GM12872 (cell line): Measurements from ENCODE around the gene ZNF473.

Experiments
- TF ChIP-seq, protein P1 (sequence below): IDR thresholded peaks from 3 replicates; pipeline ENCODE4 v1.5.1; 2011; ENCODE audit warnings: low read depth, mild to moderate bottlenecking, low read length, moderate library complexity; ENCODE audit not compliant: insufficient read depth

The ZNF473 gene

DNA sequence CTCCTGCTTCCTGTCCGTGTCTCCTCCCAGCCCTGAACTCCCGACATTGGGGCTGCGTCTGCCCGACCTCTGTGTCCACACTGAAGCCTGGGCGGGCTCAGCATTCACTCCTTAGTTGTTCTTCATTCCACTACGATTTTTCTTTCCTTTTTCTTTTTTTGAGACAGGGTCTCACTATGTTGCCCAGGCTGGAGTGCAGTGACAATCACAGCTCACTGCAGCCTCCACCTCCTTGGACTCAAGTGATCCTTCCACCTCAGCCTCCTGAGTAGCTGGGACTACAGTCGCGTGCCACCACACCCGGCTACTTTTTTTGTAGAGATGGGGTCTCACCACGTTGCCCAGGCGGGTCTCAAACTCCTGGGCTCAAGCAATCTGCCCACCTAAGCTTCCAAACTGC lies 41.3 kb upstream of the ZNF473 start:
- TF ChIP-seq, protein P1, sequence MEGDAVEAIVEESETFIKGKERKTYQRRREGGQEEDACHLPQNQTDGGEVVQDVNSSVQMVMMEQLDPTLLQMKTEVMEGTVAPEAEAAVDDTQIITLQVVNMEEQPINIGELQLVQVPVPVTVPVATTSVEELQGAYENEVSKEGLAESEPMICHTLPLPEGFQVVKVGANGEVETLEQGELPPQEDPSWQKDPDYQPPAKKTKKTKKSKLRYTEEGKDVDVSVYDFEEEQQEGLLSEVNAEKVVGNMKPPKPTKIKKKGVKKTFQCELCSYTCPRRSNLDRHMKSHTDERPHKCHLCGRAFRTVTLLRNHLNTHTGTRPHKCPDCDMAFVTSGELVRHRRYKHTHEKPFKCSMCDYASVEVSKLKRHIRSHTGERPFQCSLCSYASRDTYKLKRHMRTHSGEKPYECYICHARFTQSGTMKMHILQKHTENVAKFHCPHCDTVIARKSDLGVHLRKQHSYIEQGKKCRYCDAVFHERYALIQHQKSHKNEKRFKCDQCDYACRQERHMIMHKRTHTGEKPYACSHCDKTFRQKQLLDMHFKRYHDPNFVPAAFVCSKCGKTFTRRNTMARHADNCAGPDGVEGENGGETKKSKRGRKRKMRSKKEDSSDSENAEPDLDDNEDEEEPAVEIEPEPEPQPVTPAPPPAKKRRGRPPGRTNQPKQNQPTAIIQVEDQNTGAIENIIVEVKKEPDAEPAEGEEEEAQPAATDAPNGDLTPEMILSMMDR, result no peak

DNA sequence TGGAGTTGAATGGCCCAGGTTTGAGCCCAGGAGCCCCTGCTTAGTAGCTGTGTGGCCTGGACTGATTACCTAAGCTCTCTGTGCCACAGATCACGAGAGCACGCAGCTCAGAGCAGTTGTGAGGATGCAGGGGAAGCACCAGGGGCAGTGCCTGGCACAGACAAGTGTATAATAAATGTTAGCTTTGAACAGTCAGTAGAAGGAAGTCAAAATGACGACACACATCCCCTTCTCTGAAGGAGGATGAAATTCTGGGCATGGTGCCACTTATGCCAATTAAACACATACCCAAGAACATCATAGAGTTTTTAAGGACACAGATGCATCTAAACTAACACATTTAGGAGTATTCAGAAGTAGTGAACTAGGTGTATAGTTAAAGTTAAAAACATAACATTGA lies 39.9 kb upstream of the ZNF473 start:
- TF ChIP-seq, protein P1, result no peak

DNA sequence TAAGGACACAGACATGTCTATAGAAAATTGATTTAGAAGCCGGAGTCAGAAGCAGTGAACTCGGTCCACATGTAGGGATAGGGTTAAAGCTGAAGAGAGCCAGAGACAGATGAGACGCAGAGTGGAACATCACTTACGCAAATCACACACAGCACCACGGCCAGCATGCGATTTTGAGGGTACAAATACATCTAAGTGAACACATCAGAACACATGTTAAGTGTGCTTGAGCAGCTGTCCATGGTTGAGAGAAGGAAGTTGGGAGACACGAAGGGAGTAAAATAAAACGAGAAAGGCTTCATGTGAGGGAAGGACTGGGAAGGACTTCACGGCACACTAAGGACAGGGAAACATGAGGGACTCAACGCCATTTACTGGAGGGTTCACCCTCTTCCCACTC lies 39.5 kb upstream of the ZNF473 start:
- TF ChIP-seq, protein P1, result no peak

DNA sequence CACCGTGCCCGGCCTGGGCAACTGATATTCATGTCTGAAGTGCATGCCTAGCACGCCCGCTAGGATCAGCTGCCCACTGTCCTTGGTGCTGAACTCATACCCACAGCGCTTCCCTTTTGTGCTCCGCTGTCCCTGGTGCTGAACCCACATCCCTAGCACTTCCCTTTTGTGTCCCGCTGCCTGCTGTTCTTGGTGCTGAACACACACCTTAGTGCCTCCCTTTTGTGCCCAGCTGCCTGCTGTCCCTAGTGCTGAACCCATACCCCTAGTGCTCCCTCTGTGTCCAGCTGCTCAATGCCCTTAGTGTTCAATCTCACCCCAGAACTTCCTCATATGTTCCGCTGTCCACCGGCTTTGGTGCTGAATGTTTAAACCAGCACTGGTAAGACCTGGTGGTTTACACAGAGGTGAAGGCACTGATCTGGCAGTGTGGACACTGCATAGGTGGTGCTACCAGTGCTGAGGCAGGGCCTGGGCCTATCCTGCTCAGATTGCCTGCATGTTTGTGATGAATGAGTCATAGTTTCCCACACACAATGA lies 38.6 kb upstream of the ZNF473 start:
- TF ChIP-seq, protein P1, result no peak

DNA sequence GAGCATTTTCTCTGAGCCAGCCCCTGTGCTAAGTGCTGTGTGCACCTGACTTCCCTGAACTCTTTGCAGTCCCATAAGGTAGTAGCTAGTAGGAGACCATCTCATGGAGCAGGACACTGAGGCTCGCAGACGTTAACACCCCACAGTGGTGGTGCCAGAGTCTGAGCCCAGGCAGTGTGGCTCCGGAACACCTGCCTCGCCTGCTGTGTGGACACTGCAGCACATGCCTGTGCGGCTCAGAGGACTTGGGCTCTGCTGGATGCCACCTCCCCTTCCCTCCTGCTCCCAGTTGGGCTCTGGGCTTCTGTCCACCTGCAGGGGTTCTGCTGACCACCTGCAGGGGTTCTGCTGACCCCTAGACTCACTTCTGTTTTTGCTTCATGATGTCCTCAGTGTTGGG lies 37.8 kb upstream of the ZNF473 start:
- TF ChIP-seq, protein P1, result no peak

DNA sequence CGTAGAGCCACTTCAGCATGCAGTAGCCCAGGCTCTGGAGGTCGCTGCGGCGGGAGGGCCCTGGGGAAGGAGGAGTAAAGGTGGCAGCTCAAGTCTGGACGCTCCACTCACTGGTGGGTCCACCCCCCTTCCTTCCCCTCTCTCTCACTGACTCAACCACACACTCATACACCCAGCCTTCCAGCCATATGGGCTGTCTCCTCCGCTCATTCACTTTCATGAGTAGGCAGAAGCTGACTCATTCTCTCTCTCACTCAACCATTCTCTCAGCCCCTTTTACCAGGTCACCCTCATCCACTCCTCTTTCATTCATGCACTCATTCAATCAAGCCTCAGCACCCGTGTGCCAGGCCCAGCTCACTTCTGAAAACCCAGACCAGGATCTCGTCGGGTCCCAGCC lies 37.4 kb upstream of the ZNF473 start:
- TF ChIP-seq, protein P1, result no peak

DNA sequence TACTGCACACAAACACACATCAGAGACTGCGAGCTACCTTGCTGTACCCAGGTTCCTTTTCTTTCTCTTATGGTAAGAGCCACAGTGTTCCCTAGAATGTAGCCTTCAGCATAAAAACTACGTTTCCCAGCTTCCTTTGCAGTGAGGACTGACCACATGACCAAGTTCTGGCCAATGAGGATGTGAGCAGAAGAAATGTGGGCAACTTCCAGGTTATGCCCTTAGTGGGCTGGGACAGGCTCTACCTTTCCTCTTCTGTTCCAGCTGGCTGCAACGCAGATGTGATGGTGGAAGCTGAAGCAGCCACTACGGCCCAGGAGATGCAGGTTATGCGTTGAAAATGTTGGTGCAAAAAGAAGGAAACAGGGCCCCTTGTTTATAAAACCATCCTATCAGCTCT lies 28.1 kb upstream of the ZNF473 start:
- TF ChIP-seq, protein P1, result no peak
